Transverse colon (tissue), 4 donors: Measurements from ENCODE around the gene C6orf163.

Experiments used
- EP300 ChIP-seq: sonication (generic); formaldehyde crosslinking; IDR thresholded peaks from one replicate; pipeline ENCODE4 v1.6.1; 2017; ENCODE audit warnings: antibody characterized with exemption, low read depth
- POLR2A ChIP-seq: fragments of 450-650 bp; IDR thresholded peaks from one replicate; pipeline ENCODE4 v1.6.1; 2016; ENCODE audit warnings: antibody characterized with exemption, mild to moderate bottlenecking, moderate library complexity
- POLR2AphosphoS5 ChIP-seq, 3 donors: sonication (generic); formaldehyde crosslinking; IDR thresholded peaks; one replicate each; pipeline ENCODE4 v1.6.1; 2016; ENCODE audit warnings: antibody characterized with exemption in 3 of 3
- TF ChIP-seq, protein P1 (sequence below), 5 experiments: fragments of 200-600 bp in 3 of 5; fragments of 450-650 bp in 2 of 5; sonication (generic) in 3 of 5; IDR thresholded peaks; 1 replicate in 2 of 5; 2 replicates in 3 of 5; pipeline ENCODE4 v1.5.1; 2016 to 2017; ENCODE audit warnings: antibody characterized with exemption in 5 of 5, inconsistent platforms in 3 of 5, mild to moderate bottlenecking in 2 of 5, moderate library complexity in 1 of 5

DNA sequence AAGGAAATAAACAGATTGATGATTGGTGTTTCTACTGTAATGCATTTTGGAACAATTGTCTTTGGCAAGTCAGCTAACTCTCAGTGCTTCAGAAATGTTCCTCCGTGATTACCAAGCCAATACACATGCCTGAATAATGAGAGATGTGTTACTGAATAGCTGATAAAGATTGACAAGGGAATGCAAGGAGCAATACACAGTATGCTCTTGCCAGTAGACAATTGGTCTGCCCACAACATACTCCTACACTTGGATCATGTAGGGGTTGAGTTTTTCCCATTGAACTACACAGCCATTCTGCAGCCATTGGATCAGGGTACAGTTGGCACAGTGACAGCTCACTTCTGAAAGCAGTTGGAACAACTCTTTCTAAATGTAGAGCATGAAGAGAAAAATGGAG, 9.9 kb upstream of the C6orf163 start:
- no peak for TF ChIP-seq POLR2A
- TF ChIP-seq, protein P1, sequence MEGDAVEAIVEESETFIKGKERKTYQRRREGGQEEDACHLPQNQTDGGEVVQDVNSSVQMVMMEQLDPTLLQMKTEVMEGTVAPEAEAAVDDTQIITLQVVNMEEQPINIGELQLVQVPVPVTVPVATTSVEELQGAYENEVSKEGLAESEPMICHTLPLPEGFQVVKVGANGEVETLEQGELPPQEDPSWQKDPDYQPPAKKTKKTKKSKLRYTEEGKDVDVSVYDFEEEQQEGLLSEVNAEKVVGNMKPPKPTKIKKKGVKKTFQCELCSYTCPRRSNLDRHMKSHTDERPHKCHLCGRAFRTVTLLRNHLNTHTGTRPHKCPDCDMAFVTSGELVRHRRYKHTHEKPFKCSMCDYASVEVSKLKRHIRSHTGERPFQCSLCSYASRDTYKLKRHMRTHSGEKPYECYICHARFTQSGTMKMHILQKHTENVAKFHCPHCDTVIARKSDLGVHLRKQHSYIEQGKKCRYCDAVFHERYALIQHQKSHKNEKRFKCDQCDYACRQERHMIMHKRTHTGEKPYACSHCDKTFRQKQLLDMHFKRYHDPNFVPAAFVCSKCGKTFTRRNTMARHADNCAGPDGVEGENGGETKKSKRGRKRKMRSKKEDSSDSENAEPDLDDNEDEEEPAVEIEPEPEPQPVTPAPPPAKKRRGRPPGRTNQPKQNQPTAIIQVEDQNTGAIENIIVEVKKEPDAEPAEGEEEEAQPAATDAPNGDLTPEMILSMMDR (IDR thresholded peaks at IDR 0.05), result no peak
- TF ChIP-seq POLR2AphosphoS5 (IDR thresholded peaks at IDR 0.05), result no peak
- no peak for TF ChIP-seq EP300
